ENCODE results near the gene PIGK.
A peak's percentile ranks its signal among the peaks of the same experiment; 100 is the strongest.

Gene PIGK

GRCh38 chr1:77126307-77126706 lies 92.9 kb downstream of the PIGK start:
- intact Hi-C loops (cut with DNase I; ENCODE audit: low total_unique reads), result loop anchor here (10.0 kb wide), 1 partner anchor 792 kb away; no protein-coding TSS in a partner anchor
- H3K4me1 ChIP-seq, result no peaks in the 10 kb centered on the region
- H3K9me3 ChIP-seq, result no peaks in the 10 kb centered on the region
- H3K36me3 ChIP-seq, result no peaks in the 10 kb centered on the region
- H3K4me3 ChIP-seq, result no peak overlapping the region
- TF ChIP-seq, protein P1, sequence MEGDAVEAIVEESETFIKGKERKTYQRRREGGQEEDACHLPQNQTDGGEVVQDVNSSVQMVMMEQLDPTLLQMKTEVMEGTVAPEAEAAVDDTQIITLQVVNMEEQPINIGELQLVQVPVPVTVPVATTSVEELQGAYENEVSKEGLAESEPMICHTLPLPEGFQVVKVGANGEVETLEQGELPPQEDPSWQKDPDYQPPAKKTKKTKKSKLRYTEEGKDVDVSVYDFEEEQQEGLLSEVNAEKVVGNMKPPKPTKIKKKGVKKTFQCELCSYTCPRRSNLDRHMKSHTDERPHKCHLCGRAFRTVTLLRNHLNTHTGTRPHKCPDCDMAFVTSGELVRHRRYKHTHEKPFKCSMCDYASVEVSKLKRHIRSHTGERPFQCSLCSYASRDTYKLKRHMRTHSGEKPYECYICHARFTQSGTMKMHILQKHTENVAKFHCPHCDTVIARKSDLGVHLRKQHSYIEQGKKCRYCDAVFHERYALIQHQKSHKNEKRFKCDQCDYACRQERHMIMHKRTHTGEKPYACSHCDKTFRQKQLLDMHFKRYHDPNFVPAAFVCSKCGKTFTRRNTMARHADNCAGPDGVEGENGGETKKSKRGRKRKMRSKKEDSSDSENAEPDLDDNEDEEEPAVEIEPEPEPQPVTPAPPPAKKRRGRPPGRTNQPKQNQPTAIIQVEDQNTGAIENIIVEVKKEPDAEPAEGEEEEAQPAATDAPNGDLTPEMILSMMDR (IDR thresholded peaks at IDR 0.05), result peak; percentile 38 to 39
- no peak for DNase-seq
- H3K27me3 ChIP-seq, result no peaks in the 10 kb centered on the region
- no peak overlapping the region for H3K27ac ChIP-seq

GRCh38 chr1:77121503-77121902 lies 97.7 kb downstream of the PIGK start:
- intact Hi-C loops (cut with DNase I; ENCODE audit: low total_unique reads), result loop anchor here (10.0 kb wide), 1 partner anchor 787 kb away; no protein-coding TSS in a partner anchor
- DNase-seq, result no peak

DNA sequence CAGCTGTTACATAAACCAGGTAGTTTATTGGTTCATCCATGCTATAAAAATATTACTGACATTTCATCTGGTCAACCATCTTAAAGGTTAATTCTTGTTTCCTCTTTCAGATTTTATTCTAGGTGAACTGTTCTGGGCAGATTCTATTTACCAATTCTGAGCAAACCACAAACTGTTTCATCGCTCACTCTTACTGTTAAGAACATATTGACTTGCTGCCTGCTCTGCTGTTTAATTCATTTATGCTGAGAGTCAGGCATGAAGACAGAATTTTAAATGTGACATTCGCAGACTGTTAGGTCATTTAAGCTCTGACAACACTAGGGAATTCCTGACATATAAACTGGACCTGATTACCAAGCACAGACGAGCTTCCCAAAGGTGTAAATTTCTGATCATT lies 98.3 kb downstream of the PIGK start:
- Histone ChIP-seq H3K4me3 (no peak overlapping the region), H3K27me3 (no peaks in the 10 kb centered on the region), H3K36me3 (no peaks in the 10 kb centered on the region), H3K27ac (no peak overlapping the region), H3K9me3 (no peaks in the 10 kb centered on the region), H3K4me1 (no peaks in the 10 kb centered on the region)
- DNase-seq, result no peak
- intact Hi-C loops (cut with DNase I; ENCODE audit: low total_unique reads), result loop anchor here (10.0 kb wide), 1 partner anchor 786 kb away; no protein-coding TSS in a partner anchor
- TF ChIP-seq, protein P1 (IDR thresholded peaks at IDR 0.05), result no peak

More at GRCh38 chr1:77121503-77121902, 97.7 kb downstream of the PIGK start:
- Histone ChIP-seq H3K4me3 (no peak overlapping the region), H3K36me3 (no peaks in the 10 kb centered on the region), H3K9me3 (no peaks in the 10 kb centered on the region), H3K27ac (no peak overlapping the region), H3K4me1 (no peaks in the 10 kb centered on the region), H3K27me3 (no peaks in the 10 kb centered on the region)
- TF ChIP-seq, protein P1 (IDR thresholded peaks at IDR 0.05), result no peak

- no peak overlapping the region for H3K27ac ChIP-seq
- intact Hi-C loops (cut with DNase I; ENCODE audit: low total_unique reads), result no loop called here
- no peaks in the 10 kb centered on the region for H3K4me1 ChIP-seq
Measured at GRCh38 chr1:77118712-77119111, 100.5 kb downstream of the PIGK start.

GRCh38 chr1:77104672-77105071 lies 114.6 kb downstream of the PIGK start:
- no peak overlapping the region for H3K27ac ChIP-seq
- no peaks in the 10 kb centered on the region for H3K36me3 ChIP-seq
- no peaks in the 10 kb centered on the region for H3K4me1 ChIP-seq
- TF ChIP-seq, protein P1 (IDR thresholded peaks at IDR 0.05), result no peak
- no peaks in the 10 kb centered on the region for H3K9me3 ChIP-seq
- DNase-seq, result no peak
- intact Hi-C loops (cut with DNase I; ENCODE audit: low total_unique reads), result no loop called here
- no peak overlapping the region for H3K4me3 ChIP-seq
- no peaks in the 10 kb centered on the region for H3K27me3 ChIP-seq

More at GRCh38 chr1:77118712-77119111, 100.5 kb downstream of the PIGK start:
- TF ChIP-seq, protein P1 (IDR thresholded peaks at IDR 0.05), result no peak
- no peak for DNase-seq
- Histone ChIP-seq H3K36me3 (no peaks in the 10 kb centered on the region), H3K9me3 (no peaks in the 10 kb centered on the region), H3K4me3 (no peak overlapping the region), H3K27me3 (no peaks in the 10 kb centered on the region)

GRCh38 chr1:77103486-77103885 lies 115.7 kb downstream of the PIGK start:
- no peaks in the 10 kb centered on the region for H3K4me1 ChIP-seq
- intact Hi-C loops (cut with DNase I; ENCODE audit: low total_unique reads), result no loop called here
- TF ChIP-seq, protein P1 (IDR thresholded peaks at IDR 0.05), result no peak
- no peak overlapping the region for H3K27ac ChIP-seq
- H3K4me3 ChIP-seq, result no peak overlapping the region
- H3K36me3 ChIP-seq, result no peaks in the 10 kb centered on the region
- H3K27me3 ChIP-seq, result no peaks in the 10 kb centered on the region
- H3K9me3 ChIP-seq, result no peaks in the 10 kb centered on the region
- no peak for DNase-seq

Measured in tibial artery (tissue), 4 donors.